GM21526 (cell line): ENCODE measurements around the gene AFF3.
"Not testable (repeated sequence)": the region's sequence is repeated elsewhere in the genome, so short reads cannot be mapped to it uniquely, and the experiment has no call there.

ENCODE experiments used
- ATAC-seq: cut with Tn5 transposase; IDR thresholded peaks from one replicate; pipeline ENCODE4 v1.9.1; 2021; ENCODE audit warnings: moderate library complexity; ENCODE audit not compliant: unreplicated experiment, low FRiP score

AFF3 gene

GRCh38 chr2:99942561-99943347 is 199.6 kb downstream of the AFF3 start:
- no peak for ATAC-seq

GRCh38 chr2:99940963-99941362 is 201.4 kb downstream of the AFF3 start:
- ATAC-seq: no peak

GRCh38 chr2:99939135-99939534 is 203.3 kb downstream of the AFF3 start:
- no peak for ATAC-seq

- ATAC-seq: no peak
These were observed 204.1 kb downstream of the AFF3 start for GRCh38 chr2:99938250-99938649.

- ATAC-seq: no peak
These were observed 206.3 kb downstream of the AFF3 start for GRCh38 chr2:99936065-99936464.

GRCh38 chr2:99935662-99936061 is 206.7 kb downstream of the AFF3 start:
- no peak for ATAC-seq

- ATAC-seq: no peak
These were observed 208.3 kb downstream of the AFF3 start for GRCh38 chr2:99933894-99934650.

- ATAC-seq: not testable (repeated sequence)
These were observed 208.9 kb downstream of the AFF3 start for GRCh38 chr2:99933491-99933890.

- ATAC-seq: no peak
These were observed 213.8 kb downstream of the AFF3 start for GRCh38 chr2:99928470-99929053.

- ATAC-seq: not testable (repeated sequence)
These were observed 214.6 kb downstream of the AFF3 start for GRCh38 chr2:99927690-99928207.

GRCh38 chr2:99926986-99927385 is 215.4 kb downstream of the AFF3 start:
- no peak for ATAC-seq

GRCh38 chr2:99925960-99926359 is 216.4 kb downstream of the AFF3 start:
- ATAC-seq: no peak

- no peak for ATAC-seq
These were observed 219.7 kb downstream of the AFF3 start for GRCh38 chr2:99922664-99923063.

- no peak for ATAC-seq
These were observed 220.5 kb downstream of the AFF3 start for GRCh38 chr2:99921903-99922302.

GRCh38 chr2:99918389-99918788 is 224.0 kb downstream of the AFF3 start:
- no peak for ATAC-seq

GRCh38 chr2:99915108-99915675 is 227.2 kb downstream of the AFF3 start:
- ATAC-seq: no peak

- no peak for ATAC-seq
These were observed 230.7 kb downstream of the AFF3 start for GRCh38 chr2:99911736-99912135.

- ATAC-seq: no peak
These were observed 231.5 kb downstream of the AFF3 start for GRCh38 chr2:99910902-99911301.

- ATAC-seq: no peak
These were observed 236.8 kb downstream of the AFF3 start for GRCh38 chr2:99905636-99906035.

GRCh38 chr2:99905025-99905424 is 237.4 kb downstream of the AFF3 start:
- no peak for ATAC-seq

- no peak for ATAC-seq
These were observed 238.4 kb downstream of the AFF3 start for GRCh38 chr2:99903981-99904380.
